Keratinocyte (primary cell): ENCODE measurements around the gene GPR176. TPM values are rescaled to one million over a fixed set of nuclear protein-coding genes. Genes with fewer than 3 reads are reported as not detected.

Experiments
- DNase-seq: peaks from one replicate; pipeline ENCODE4 v3.0.0-alpha.2; 2011; ENCODE audit warnings: low read depth, missing footprints, low spot score
- FAIRE-seq: peaks from 2 replicates; lab custom pipeline; 2011; peaks lifted over from hg19 to GRCh38; lab: Jason Lieb, UNC
- H2AFZ ChIP-seq: 2 replicates; pipeline ENCODE4 v1.6.0; 2012; ENCODE audit warnings: low read length, control low read depth, inconsistent platforms; ENCODE audit not compliant: control insufficient read depth
- H3K27ac ChIP-seq: 2 replicates; pipeline ENCODE4 v1.5.1; 2011; ENCODE audit warnings: low read length; ENCODE audit not compliant: control insufficient read depth, insufficient read depth
- H3K27me3 ChIP-seq: 3 replicates; pipeline ENCODE4 v1.6.0; 2011; ENCODE audit warnings: low read length; ENCODE audit not compliant: control insufficient read depth, insufficient read depth; ENCODE audit errors: extremely low read depth
- H3K36me3 ChIP-seq, 2 experiments: 2 replicates in 1 of 2; 3 replicates in 1 of 2; pipeline ENCODE4 v1.5.1; 2011; ENCODE audit warnings: low read length in 2 of 2, mild to moderate bottlenecking in 1 of 2; ENCODE audit not compliant: control insufficient read depth in 2 of 2, insufficient read depth in 2 of 2; ENCODE audit errors: extremely low read depth in 1 of 2
- H3K4me1 ChIP-seq: 3 replicates; pipeline ENCODE4 v1.5.1; 2011; ENCODE audit warnings: low read length; ENCODE audit not compliant: control insufficient read depth, insufficient read depth; ENCODE audit errors: extremely low read depth
- H3K4me2 ChIP-seq: 3 replicates; pipeline ENCODE4 v1.6.0; 2011; ENCODE audit warnings: low read depth, low read length; ENCODE audit not compliant: control insufficient read depth, insufficient read depth; ENCODE audit errors: extremely low read depth
- H3K4me3 ChIP-seq, 3 experiments: fragments of 200-600 bp in 1 of 3; sonication (generic) in 1 of 3; 2 replicates in 2 of 3; 3 replicates in 1 of 3; pipeline ENCODE4 v1.5.1; 2011 to 2016; ENCODE audit warnings: low read length in 3 of 3, mild to moderate bottlenecking in 3 of 3, control low read depth in 2 of 3, inconsistent platforms in 1 of 3, low read depth in 1 of 3, mixed read lengths in 1 of 3, mixed run types in 1 of 3, moderate library complexity in 1 of 3; ENCODE audit not compliant: control insufficient read depth in 2 of 3, insufficient read depth in 2 of 3; ENCODE audit errors: extremely low read depth in 1 of 3
- H3K79me2 ChIP-seq: 2 replicates; pipeline ENCODE4 v1.6.0; 2012; ENCODE audit warnings: low read length; ENCODE audit not compliant: control insufficient read depth, insufficient read depth
- H3K9ac ChIP-seq: 3 replicates; pipeline ENCODE4 v1.6.0; 2011; ENCODE audit warnings: low read length; ENCODE audit not compliant: control insufficient read depth, insufficient read depth; ENCODE audit errors: extremely low read depth
- H3K9me1 ChIP-seq: 3 replicates; pipeline ENCODE4 v1.6.0; 2011; ENCODE audit warnings: low read length; ENCODE audit not compliant: control insufficient read depth, insufficient read depth; ENCODE audit errors: extremely low read depth
- H3K9me3 ChIP-seq: 2 replicates; pipeline ENCODE4 v1.5.1; 2012; ENCODE audit warnings: low read depth, low read length; ENCODE audit not compliant: control insufficient read depth
- H4K20me1 ChIP-seq: 3 replicates; pipeline ENCODE4 v1.6.0; 2011; ENCODE audit warnings: low read length; ENCODE audit not compliant: control insufficient read depth, insufficient read depth; ENCODE audit errors: extremely low read depth
- CTCF ChIP-seq, 3 experiments: IDR thresholded peaks in 1 of 3; conservative IDR thresholded peaks in 1 of 3; optimal IDR thresholded peaks in 1 of 3; 2 replicates in 2 of 3; 3 replicates in 1 of 3; pipeline versions ENCODE3 to v1.5.1; 2011; ENCODE audit warnings: low read length in 3 of 3, mild to moderate bottlenecking in 3 of 3, moderate library complexity in 2 of 3, control low read depth in 1 of 3, inconsistent platforms in 1 of 3; ENCODE audit not compliant: insufficient read depth in 2 of 3; ENCODE audit errors: extremely low read depth in 1 of 3
- EZH2 ChIP-seq: IDR thresholded peaks from one replicate; pipeline ENCODE4 v1.6.1; 2012; ENCODE audit warnings: inconsistent platforms, mild to moderate bottlenecking, low read length, moderate library complexity
- dilution Hi-C: fragments of 300-500 bp; cut with MboI; formaldehyde crosslinking; loops from one replicate; pipeline ENCODE4 v1.7.0; 2020; ENCODE audit warnings: low sequenced_read_pairs; ENCODE audit not compliant: extremely low pct_ligation_motif_present
- polyA plus RNA-seq, 5 experiments: library from polyadenylated mRNA; depleted of rRNA in 3 of 5; stranded (reverse) in 3 of 5; stranded (forward) in 1 of 5; unstranded in 1 of 5; fragments of >200 nt; gene quantifications; 1 replicate in 1 of 5; 2 replicates in 3 of 5; 3 replicates in 1 of 5; pipeline versions ENCODE4 v1.2.1 to v1.2.3, GENCODE V29; 2011 to 2012; ENCODE audit warnings: missing spikeins in 2 of 5, low read depth in 1 of 5, low replicate concordance in 1 of 5

GPR176 gene
- polyA plus RNA-seq, 1 donor (not counting 4 experiments of a cell fraction or from before 2014, with no cell fraction given) = 12.5 TPM

DNA sequence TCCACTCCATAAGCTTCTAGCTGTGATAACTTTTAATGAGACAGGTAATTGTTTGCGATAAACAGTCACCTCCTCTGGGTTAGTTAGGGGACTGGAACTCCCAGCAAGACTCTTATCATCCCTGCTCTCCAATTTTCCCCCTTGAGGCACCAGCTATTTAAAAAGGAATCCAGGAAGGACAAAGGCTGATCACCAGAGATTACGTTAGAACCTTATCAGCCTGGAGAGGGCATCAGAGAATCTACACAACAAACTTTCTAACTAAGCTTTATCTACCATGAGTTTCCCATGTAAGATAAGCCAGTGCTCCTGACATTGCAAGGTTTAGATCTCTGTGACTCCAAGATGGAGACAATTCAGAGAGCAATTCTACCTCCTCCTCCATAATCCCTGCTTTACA is 31.3 kb downstream of the GPR176 start:
- no peaks in the 10 kb centered on the region for H3K9me3 ChIP-seq
- H3K4me3 ChIP-seq = no peak overlapping the region
- H3K4me2 ChIP-seq = no peak overlapping the region
- no peaks in the 10 kb centered on the region for H3K9me1 ChIP-seq
- no peak overlapping the region for H3K27ac ChIP-seq
- H3K9ac ChIP-seq = no peak overlapping the region
- H3K27me3 ChIP-seq = no peaks in the 10 kb centered on the region
- H3K36me3 ChIP-seq = no peaks in the 10 kb centered on the region
- TF ChIP-seq CTCF (optimal IDR thresholded peaks at IDR 0.05 in 1 of 3, IDR thresholded peaks at IDR 0.05 in 1 of 3, conservative IDR thresholded peaks at IDR 0.05 in 1 of 3; ENCODE audit: extremely low read depth in 1 of 3, insufficient read depth in 2 of 3, low read length in 3 of 3) (no peak), EZH2 (no peak)
- dilution Hi-C loops = no loop called here
- H3K79me2 ChIP-seq = peaks cover 2% of the 10 kb centered on the region
- H3K4me1 ChIP-seq = peaks cover 18% of the 10 kb centered on the region
- no peaks in the 10 kb centered on the region for H4K20me1 ChIP-seq
- no peak overlapping the region for H2AFZ ChIP-seq
- FAIRE-seq (peak; percentile 17), DNase-seq (no peak)

DNA sequence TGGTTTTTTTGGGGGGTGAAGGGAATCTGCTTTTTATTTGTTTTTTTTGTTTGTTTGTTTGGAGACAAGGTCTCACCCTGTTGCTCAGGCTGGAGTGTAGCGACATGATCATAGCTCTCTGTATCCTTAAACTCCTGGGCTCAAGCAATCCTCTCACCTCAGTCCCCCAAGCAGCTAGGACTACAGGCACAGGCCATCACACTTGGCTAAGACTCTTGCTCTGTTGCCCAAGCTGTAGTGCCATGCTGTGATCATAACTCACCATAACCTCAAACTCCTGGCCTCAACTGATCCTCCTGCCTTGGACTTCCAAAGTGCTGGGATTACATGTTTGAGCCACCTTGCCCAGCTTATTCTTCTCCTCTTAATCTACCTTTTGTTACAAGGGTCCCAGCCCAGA is 31.8 kb downstream of the GPR176 start:
- FAIRE-seq (no peak), DNase-seq (no peak)
- H3K27ac ChIP-seq = no peak overlapping the region
- peaks cover 18% of the 10 kb centered on the region for H3K4me1 ChIP-seq
- dilution Hi-C loops = no loop called here
- H3K9me3 ChIP-seq = no peaks in the 10 kb centered on the region
- no peak overlapping the region for H3K9ac ChIP-seq
- H3K4me2 ChIP-seq = no peak overlapping the region
- H3K79me2 ChIP-seq = peaks cover 2% of the 10 kb centered on the region
- no peak overlapping the region for H2AFZ ChIP-seq
- TF ChIP-seq CTCF (optimal IDR thresholded peaks at IDR 0.05 in 1 of 3, IDR thresholded peaks at IDR 0.05 in 1 of 3, conservative IDR thresholded peaks at IDR 0.05 in 1 of 3; ENCODE audit: extremely low read depth in 1 of 3, insufficient read depth in 2 of 3, low read length in 3 of 3) = no peak
- no peak for TF ChIP-seq EZH2
- no peaks in the 10 kb centered on the region for H3K9me1 ChIP-seq
- H3K36me3 ChIP-seq = no peaks in the 10 kb centered on the region
- no peaks in the 10 kb centered on the region for H4K20me1 ChIP-seq
- H3K27me3 ChIP-seq = no peaks in the 10 kb centered on the region
- no peak overlapping the region for H3K4me3 ChIP-seq
